GM19351 (cell line): ENCODE results near the gene COG5.

Experiments
- ATAC-seq: cut with Tn5 transposase; IDR thresholded peaks from one replicate; pipeline ENCODE4 v1.9.1; 2021; ENCODE audit warnings: mild to moderate bottlenecking, moderate library complexity; ENCODE audit not compliant: unreplicated experiment

COG5 gene

DNA sequence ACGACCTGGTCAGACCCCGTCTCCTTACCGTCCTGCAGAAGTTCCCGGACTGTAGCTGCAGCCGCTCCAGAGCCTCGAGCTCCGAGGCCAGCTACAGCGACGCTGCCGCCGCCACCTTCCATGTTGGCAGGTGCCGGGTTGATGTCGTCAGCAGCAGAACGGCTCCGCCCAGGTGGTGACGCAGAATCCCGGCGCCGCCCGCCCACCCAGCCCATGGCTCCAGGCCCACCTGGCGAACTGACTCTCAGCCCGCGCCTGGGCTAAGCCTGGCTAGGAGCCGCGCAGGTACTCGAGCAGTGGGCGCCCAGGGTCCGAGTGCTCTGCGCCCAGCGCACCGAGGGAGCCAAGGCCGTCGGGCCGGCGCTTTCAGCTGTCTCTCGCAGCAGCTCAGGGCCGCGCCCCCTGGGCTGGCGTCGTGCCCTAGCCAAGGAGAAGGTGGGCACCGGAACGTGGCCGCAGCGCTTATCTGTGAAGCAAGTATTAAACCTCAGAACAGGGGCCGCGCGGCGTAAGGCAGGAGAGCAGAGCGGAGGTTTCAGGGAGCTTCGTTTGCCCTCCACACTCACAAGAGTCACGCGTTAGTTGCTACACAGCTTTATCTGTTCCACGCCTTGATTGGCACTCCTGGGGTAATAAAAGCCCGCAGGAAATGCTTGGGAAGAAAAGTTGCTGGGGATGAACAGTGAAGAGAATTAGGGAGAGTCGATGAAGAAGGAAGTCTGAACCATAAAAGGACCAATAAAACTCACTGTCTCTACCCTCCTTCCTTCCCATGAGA lies at the start of gene COG5, which contains the start of gene DUS4L:
COG5 (minus strand) TSS at position 146 of the 778 bp plus-strand sequence; CDS start at position 122, 24 bp downstream.
DUS4L (plus strand) TSS at position 197 of the 778 bp plus-strand sequence. CDS start 3,100 bp downstream, outside the sequence.
- ATAC-seq = peak; percentile 95

DNA sequence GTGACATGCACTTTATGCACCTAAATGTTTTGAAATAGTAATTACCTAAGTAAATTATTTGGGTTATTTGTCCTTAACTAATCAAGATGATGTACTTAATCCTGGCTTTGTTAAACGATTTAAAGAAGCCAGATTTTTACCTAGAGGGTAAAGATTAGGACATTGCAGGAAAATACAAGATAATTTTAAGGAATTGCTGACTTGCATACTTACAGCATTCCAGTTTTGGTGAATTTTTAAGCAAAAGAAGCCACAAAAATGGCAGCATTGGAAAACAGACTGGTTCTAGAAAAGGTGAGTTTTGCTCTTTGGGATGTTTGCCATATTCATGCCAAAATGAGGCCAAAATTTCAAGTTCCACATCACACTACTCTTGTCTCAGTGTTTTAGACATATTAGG lies 49.7 kb upstream of the COG5 start:
- ATAC-seq = no peak

DNA sequence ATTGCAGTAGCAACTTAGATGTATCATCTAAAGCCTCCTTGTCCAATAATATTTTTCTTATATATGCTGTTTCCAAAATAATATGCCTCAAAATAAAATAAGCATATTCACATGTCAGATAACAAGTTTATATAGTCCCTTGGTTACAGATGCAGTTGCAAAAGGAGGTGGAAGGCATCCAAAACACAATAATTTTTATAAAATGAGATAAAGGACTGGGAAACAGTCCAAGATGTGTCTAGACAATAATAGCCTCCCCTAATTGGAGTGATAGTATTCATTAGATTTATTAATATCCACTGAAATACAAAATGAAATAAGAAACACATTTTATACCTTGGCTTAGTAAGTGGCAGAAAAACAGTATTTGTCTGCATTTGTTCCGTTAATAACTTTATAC lies 46.6 kb upstream of the COG5 start:
- ATAC-seq = no peak

DNA sequence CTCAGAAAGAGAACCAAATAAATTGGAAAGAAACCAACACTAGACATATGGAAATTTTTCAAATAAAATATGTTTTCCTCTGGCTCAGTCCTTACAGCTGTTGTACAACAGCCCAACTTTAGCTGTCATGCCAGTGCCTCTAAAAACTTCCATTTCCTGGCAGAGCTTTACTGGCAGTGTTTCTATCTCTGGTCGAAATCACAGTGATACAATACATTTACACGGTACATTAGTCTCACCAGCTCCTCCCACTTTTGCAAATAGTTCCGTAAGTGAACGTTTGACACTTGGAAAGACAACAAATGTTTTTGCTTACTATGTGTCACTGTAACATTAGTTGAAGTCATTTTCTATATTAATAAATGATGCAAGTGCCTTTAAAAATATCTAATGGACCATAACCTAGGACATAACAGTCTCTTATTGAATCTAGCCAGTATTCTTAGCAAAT lies 46.1 kb upstream of the COG5 start:
- no peak for ATAC-seq

DNA sequence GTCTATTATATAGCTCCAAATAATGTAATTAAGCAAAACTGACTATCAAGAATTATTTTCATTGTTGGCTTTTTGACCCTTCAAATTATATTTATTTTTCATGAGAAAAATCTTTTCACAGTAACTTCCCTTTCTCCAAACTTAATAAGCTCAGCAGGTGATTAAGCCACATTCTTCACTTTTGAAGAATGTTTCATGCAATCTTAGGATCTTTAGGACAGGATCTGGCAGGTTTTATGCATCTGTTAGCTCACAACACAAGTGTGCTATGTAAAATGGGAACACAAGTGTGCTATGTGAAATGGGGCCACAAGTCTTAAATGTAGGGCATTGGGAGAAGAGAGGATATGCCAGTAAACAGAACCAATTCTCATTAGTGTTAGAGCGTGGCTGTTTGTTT lies 42.6 kb upstream of the COG5 start:
- no peak for ATAC-seq

DNA sequence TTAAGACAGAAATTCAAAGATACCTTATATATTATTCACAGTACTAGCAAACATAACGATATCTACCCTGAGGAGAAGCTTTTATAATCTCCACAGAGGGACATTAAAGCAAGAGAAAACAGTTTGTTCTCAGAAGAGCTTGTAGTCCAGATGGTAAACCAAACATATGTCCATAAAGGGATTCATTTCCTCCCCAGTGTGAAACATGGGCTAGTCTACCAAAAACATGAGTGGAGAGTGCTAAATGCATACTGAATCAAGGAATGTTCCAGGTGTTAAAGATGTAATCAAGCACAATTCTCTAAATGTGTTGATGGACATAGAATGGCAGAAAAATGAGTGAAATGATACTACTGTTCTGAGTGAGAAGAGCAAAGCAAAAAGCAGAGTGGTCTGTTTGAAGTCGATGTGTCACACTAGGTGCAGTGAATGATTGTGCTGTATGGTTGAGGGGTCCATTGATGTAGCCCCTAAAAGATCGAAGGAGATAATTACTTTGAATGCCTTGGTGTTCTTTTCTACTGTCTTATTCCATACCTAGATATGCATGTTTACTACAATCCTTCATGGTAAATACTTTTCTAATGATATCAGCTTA lies 41.6 kb upstream of the COG5 start:
- ATAC-seq = no peak

DNA sequence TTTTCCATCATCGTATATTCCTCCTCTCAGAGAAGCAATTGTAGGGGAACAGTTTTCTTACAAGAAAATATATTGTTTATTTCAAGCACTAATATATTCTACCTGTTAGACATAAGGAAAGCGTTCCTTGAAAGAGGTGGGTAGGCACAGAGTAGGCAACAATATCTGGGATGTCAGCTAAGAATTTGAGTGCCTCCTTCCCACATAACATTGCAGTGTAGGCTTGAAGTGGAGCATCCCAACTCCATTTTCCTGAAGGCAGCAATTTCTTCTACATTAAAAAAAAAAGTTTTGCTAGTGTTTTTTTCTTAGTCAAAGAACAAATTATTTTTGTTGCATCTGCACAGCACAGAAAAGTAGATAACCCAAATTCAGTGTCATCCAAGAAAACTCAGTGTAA lies 37.1 kb upstream of the COG5 start:
- ATAC-seq = no peak

DNA sequence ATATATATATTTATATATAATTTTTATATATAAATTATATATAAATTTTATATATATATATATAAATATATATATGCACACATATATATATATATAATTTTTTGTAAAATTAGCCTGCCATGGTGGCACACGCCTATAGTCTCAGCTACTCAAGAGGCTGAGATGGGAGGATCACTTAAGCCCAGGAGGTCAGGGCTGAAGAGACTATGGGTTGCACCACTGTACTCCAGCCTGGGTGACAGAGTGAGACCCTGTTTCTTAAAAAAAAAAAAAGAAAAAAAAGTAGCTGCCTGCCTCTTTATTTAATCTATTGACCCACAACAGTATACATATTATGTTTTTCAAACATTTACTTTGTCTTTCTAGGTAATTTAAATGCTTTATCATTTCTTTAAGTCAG lies 35.5 kb upstream of the COG5 start:
- ATAC-seq = no peak

DNA sequence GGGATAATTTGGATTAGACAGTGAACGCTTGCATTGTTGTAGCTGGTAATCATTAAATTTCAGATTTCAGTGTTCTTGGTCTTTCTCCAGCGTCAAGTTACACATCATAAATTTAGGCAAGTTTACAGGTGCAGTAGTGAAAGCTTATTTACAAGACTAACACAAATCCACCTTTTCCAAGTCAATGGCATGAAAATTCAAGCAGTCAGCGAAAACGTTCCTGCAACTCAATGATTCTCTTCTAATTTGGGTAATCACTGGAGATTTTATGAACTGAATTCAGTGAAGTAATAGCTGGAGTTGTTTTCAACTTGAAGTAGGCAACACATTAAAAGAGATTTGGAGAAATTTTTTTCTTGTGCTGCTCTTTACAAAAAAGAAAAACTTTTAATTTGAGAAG lies 34.2 kb upstream of the COG5 start:
- no peak for ATAC-seq

DNA sequence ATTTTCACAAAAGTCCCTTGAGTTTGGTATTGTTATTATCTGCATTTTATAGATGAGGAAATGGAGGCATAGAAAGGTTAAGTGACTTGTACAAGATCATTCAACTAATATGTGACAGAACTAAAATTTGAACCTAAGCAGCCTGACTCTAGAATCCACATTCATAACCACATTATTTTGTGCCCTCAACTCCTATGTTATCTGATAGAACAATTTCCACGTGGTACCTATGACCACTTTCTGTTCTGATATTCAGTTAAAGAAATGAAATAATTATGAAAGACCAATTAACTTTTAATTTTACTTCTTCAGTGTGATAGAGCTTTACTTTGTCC lies 33.8 kb upstream of the COG5 start:
- ATAC-seq = no peak

DNA sequence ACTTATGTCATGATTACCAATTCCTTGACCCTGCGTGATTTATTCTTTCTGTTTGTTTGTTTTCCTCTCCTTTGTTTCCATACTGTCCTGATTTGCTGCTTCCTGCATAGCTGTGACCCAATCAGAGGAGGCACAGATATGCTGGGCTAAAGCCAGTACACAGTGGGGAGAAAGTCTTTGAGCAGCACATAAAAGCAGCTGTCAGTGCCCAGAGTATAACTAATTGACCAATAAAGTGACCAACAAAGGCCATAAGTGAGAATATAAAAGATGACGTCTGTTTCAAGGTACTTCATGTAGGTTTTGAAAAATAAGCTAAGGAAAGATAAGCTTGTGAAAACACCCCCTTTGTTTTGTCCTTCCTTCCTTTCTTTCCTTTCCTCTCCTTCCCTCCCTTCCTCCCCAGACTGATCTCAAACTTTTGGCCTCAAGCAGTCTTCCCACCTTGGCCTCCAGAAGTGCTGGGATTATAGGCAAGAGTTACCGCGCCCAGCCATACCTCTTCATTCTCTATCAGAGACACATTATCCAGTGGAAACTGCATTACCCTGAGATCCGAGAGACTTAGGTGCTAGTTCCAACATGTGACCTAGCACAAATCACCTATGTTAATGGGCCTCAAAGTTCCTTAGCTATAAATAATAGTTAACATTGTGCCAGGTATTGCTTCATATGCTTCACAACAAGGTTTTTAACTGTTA lies 33.3 kb upstream of the COG5 start:
- no peak for ATAC-seq

DNA sequence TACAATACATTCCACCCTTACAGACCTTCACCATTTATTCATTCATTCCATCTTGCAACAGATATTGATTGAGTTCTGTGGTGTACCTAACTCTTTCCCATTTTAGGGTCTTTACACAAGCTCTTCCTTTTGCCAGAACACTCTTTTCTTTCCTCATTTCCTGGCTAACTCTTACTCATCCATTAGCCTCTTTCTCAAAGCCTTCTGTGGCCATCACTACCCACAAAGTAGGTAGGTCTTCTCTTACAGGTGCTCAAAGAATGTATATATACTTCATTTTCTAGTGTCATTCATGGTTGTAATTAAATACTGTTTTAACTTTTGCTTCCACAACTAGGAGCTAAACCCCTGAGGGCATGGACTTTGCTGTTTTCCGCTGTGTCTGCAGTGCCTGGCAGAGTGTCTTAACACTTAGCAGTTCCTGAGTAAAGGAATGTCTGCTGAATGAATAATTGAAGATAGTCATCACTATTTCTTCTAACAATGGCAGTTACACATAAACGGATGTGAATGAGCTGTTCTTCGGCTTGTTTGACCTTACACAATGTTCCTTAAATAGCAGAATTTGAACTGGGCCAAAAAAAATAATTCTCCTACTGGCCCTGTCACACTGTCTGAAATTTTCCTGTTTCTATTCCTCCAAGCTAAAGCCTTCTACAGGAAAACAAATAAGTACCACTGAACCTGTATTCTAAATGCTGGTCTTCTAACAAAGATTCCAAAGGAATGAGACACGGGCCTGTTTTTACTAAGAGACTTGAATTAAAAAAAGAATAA lies 31.4 kb upstream of the COG5 start:
- ATAC-seq = no peak

DNA sequence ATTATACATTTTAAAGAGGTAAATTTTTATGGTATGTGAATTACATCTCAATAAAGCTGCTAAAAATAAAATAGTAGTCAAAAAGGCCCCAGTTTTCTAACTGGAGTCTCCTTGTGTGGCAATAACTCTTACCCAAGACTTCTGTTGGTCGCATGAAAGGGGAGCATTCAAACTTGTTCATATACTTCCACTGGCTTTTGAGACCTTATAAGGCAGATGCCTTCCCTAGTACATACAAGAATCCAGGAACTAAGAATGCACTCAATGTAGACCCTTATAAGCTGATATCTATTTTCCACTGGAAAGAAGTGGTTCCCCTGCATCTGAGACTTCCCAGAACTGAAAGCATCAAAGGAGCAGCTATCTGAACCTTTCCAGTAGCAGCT lies 29.3 kb upstream of the COG5 start:
- no peak for ATAC-seq

DNA sequence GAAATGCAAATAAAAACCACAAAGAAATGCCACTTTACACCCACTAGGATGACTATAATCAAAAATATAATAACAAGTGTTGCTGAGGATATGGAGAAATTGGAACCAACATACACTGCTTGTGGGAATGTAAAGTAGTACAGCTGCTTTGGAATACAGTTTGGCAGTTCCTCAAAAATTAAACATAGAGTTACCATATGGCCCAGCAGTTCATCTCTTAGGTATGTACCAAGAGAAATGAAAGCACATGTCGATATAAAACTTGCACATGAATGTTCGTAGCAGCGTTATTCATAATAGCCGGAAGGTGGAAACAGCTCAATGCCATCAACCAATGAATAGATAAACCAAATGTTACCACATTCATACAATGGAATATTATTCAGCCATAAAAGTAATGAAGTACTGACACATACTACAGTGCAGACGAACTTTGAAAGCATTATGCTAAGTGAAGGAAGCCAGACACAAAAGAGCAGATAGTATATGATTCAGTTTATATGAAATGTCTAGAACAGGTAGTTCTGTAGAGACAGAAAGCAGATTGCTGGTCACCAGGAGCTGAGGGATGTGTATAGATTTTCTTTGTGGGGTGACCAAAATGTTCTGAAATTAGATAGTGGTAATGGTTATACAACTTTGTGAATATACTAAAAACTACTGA lies 28.8 kb upstream of the COG5 start:
- no peak for ATAC-seq

DNA sequence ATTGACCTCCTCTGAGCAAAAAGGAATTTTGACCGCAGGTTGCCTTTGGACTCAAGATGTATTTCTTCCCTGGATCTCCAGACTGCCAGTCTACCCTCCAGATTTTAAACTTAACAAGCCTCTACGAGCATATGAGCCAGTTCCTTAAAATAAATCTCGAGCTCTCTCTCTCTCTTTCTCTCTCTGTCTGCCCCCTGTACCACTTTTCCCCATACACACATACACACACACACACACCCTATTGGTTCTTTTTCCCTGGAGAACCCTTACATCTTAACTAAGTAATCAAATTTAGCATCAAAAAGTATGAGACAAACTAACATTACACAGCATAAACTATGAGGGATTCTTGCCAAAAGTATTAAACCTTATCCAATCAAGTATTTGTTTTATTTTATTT lies 27.7 kb upstream of the COG5 start:
- ATAC-seq = no peak

DNA sequence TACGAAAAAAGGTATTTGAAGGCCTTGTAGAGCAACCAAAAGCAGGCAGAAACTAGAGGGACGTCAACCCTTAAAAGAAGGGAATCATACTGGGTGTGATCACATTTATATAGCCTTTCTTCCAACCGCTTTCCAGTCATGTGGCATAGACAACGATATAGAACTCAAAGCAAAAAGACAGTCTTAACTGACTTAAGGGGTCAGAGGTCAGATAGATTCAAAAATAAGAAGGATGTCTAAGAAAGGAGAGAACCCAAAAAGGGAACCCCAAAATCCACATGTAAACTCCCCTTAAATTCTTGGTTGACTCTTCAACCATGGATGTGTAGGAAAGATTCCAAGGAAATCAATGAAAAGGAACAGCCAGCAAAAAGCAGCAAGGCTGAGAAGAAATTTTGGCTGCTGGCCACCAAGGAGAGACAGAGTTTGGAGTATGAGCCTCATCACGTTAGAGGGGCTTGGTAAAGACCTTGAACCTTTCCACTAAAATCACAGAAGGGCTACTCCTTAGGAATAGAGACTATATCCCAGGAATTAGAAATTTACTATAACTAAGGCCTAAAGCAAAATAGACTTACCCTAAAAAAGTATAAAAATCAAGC lies 24.9 kb upstream of the COG5 start:
- no peak for ATAC-seq

DNA sequence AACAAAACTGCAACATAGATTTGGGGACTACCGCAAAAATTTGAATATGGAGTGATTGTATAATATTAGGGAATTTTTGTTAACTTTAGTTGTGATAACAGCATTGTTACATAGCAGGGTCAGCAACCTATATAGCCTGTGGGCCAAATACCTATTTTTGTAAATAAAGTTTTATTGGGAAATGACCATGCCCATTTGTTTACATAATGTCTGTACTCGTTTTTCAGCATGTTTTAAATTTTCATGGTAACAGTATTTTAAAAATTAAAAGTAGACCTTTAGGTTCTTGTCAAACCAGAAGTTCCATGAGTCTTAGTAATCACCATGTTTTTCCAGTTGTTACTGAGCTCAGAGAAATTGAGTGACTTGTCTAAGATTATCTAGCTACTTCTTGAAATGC lies 21.0 kb upstream of the COG5 start:
- no peak for ATAC-seq

DNA sequence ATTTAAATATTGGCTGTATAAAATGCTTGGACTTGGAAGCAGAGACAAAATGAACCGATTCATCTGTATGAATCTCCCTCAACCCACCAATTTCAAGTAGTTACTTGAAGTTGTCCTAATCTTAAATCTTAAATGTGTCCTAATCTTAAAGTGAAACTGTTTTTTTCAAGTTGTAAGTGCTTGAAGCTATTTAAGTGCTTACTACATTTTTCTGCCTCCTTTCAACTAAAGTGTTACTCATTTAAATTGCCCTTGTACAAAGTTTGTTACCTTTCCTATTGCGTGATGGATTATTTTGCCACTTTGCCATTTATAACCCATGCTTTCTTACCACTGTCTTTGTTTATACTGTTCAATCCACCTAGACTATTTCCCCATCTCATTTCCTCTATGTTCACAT lies 19.2 kb upstream of the COG5 start:
- no peak for ATAC-seq

DNA sequence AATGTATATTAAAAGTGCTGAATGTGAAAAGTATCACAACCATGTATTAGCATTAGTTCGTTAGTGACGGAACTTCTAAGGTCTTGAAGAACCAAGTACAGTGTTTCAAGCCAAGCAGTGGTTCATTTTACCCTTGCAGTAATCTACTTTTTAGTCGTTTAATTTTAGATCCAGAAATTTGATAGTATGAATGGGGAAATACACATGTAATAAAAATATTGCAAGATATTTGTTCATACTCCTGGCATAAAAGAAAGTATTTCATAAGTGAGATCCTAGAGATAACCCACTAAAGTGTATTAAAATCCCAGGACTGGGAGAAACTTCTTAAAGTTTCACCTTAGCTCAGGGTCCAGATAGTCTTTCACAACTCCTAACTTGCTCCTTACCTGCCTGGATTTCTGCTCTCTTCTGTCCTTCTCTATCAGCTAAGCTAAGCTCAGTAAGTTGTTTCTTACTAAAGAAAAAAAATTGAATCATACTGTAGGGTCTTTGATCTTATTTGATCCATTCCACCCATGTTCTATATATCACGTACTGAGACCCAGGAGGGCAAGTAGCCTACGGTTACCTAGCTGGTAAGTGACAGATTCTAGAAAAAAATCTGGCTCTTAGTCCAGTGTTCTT lies 17.8 kb upstream of the COG5 start:
- ATAC-seq = no peak
